NT2/D1 (cell line): ENCODE measurements around the gene ABTB2.

Experiments
- SUZ12 ChIP-seq: IDR thresholded peaks from 2 replicates; pipeline ENCODE4 v1.6.1; 2011; ENCODE audit not compliant: insufficient read length, insufficient read depth; ENCODE audit errors: extremely low read depth
- YY1 ChIP-seq: IDR thresholded peaks from 2 replicates; pipeline ENCODE4 v1.6.1; 2011; ENCODE audit not compliant: insufficient read length, insufficient read depth
- ZNF274 ChIP-seq: IDR thresholded peaks from 2 replicates; pipeline ENCODE4 v1.6.1; 2011; ENCODE audit warnings: mild to moderate bottlenecking, low read depth, low read length

- TF ChIP-seq ZNF274 (no peak), YY1 (no peak), SUZ12 (no peak)
Observed at GRCh38 chr11:34292546-34292945, 65.3 kb downstream of the ABTB2 start.
